ENCODE data around the gene IFNA4.

DNA sequence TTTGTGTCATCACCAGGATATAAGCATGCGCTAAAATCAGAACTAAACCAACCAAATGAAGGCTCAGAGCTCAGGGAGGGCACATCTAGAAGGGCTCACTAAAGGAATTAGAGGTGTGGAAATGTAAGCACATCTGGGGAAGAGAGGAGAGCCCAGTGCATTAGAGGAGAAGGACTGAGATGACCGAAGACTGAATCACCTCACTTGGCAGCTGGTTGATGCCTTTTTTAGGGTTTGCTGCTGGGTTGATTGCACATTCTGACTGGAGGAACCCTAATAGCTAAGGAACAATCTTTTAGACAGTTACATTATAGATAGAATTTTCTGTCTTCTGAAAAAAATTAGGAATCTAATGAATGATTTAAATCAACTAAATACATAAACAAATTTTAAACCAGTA lies 12.7 kb downstream of the IFNA4 start:
- TF ChIP-seq, protein P1, sequence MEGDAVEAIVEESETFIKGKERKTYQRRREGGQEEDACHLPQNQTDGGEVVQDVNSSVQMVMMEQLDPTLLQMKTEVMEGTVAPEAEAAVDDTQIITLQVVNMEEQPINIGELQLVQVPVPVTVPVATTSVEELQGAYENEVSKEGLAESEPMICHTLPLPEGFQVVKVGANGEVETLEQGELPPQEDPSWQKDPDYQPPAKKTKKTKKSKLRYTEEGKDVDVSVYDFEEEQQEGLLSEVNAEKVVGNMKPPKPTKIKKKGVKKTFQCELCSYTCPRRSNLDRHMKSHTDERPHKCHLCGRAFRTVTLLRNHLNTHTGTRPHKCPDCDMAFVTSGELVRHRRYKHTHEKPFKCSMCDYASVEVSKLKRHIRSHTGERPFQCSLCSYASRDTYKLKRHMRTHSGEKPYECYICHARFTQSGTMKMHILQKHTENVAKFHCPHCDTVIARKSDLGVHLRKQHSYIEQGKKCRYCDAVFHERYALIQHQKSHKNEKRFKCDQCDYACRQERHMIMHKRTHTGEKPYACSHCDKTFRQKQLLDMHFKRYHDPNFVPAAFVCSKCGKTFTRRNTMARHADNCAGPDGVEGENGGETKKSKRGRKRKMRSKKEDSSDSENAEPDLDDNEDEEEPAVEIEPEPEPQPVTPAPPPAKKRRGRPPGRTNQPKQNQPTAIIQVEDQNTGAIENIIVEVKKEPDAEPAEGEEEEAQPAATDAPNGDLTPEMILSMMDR (IDR thresholded peaks at IDR 0.05; ENCODE audit: low read length): no peak
- TF ChIP-seq EZH2 (optimal IDR thresholded peaks at IDR 0.05; ENCODE audit: low read depth, low read length) (no peak), EZH2phosphoT487 (IDR thresholded peaks at IDR 0.05; ENCODE audit: low read length) (no peak)
